ENCODE results near the gene DNER. TPM values are rescaled to one million over a fixed set of nuclear protein-coding genes. Genes with fewer than 3 reads are reported as not detected.
A peak's percentile ranks its signal among the peaks of the same experiment; 100 is the strongest.

Gene DNER
- polyA plus RNA-seq, 1 of the 3 experiments (the other 2 are of a cell fraction), result 1.4 TPM

- TF ChIP-seq, protein P1, sequence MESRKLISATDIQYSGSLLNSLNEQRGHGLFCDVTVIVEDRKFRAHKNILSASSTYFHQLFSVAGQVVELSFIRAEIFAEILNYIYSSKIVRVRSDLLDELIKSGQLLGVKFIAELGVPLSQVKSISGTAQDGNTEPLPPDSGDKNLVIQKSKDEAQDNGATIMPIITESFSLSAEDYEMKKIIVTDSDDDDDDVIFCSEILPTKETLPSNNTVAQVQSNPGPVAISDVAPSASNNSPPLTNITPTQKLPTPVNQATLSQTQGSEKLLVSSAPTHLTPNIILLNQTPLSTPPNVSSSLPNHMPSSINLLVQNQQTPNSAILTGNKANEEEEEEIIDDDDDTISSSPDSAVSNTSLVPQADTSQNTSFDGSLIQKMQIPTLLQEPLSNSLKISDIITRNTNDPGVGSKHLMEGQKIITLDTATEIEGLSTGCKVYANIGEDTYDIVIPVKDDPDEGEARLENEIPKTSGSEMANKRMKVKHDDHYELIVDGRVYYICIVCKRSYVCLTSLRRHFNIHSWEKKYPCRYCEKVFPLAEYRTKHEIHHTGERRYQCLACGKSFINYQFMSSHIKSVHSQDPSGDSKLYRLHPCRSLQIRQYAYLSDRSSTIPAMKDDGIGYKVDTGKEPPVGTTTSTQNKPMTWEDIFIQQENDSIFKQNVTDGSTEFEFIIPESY (IDR thresholded peaks at IDR 0.05; ENCODE audit: borderline replicate concordance, low read depth), result no peak
Measured at GRCh38 chr2:229446350-229446749, 268.0 kb downstream of the DNER start (continued).

DNA sequence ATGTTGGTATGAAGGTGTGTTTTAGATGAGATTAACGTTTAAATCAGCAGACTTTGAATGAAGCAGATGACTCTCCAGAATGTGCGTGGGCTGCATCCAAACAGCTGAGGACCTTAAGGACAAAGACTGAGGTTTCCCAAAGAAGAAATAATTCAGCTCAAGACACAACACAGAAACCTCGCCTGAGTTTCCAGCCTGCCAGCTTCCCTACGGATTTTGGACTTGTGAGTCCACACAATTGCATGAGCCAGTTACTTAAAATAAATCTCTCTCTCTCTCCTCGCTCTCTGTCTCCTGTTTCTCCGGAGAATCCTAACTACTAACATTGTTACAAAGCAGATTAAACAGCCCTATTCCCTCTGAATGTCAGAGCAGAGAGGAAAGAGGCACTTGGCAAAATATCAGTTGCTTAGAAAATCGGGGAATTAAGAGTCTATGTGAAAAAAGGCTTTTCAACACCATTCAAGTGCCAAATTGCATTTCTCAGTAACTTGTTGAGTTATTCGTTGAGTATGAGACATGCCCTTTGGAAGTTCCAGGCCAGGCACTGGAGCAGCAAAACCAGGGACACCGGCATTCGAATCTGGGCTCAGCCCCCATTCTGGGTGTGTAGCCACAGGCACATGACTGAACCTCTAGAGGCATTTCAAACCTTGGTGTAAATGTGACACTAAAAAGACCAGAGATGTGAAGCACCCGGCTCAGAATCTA lies 268.7 kb downstream of the DNER start:
- H3K4me1 ChIP-seq (ENCODE audit: control insufficient read depth in 1 of 2, insufficient read depth in 2 of 2, low read depth in 1 of 2, low read length in 1 of 2), result peaks cover 0 to 11% of the 10 kb centered on the region in 2 experiments; a peak in 2 of 4 replicates
- no peak for DNase-seq
- peak overlapping the region; percentile 25; the same call in 1 of the 2 replicates for H3K4me2 ChIP-seq
- TF ChIP-seq TCF12 (IDR thresholded peaks at IDR 0.05) (no peak), SIN3A (IDR thresholded peaks at IDR 0.05; ENCODE audit: borderline replicate concordance, low read depth, low read length) (no peak), SMC3 (IDR thresholded peaks at IDR 0.05; ENCODE audit: low read depth, low read length) (no peak), CHD2 (IDR thresholded peaks at IDR 0.05; ENCODE audit: low read length, partially characterized antibody) (no peak), TEAD4 (IDR thresholded peaks at IDR 0.05; ENCODE audit: borderline replicate concordance, insufficient read depth) (no peak), EP300 (IDR thresholded peaks at IDR 0.05; ENCODE audit: borderline replicate concordance in 1 of 2, low read depth in 1 of 2, low read length in 1 of 2) (no peak), MXI1 (IDR thresholded peaks at IDR 0.05; ENCODE audit: low read depth, low read length) (no peak), FOXM1 (IDR thresholded peaks at IDR 0.05; ENCODE audit: low read depth) (no peak)
- TF ChIP-seq, protein P2, sequence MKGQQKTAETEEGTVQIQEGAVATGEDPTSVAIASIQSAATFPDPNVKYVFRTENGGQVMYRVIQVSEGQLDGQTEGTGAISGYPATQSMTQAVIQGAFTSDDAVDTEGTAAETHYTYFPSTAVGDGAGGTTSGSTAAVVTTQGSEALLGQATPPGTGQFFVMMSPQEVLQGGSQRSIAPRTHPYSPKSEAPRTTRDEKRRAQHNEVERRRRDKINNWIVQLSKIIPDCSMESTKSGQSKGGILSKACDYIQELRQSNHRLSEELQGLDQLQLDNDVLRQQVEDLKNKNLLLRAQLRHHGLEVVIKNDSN (IDR thresholded peaks at IDR 0.05; ENCODE audit: borderline replicate concordance, low read depth), result no peak
- TF ChIP-seq, protein P1 (IDR thresholded peaks at IDR 0.05; ENCODE audit: borderline replicate concordance, low read depth), result no peak
- TF ChIP-seq, protein P3, sequence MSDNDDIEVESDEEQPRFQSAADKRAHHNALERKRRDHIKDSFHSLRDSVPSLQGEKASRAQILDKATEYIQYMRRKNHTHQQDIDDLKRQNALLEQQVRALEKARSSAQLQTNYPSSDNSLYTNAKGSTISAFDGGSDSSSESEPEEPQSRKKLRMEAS (IDR thresholded peaks at IDR 0.05; ENCODE audit: low read depth), result no peak
- TF ChIP-seq, protein P4, sequence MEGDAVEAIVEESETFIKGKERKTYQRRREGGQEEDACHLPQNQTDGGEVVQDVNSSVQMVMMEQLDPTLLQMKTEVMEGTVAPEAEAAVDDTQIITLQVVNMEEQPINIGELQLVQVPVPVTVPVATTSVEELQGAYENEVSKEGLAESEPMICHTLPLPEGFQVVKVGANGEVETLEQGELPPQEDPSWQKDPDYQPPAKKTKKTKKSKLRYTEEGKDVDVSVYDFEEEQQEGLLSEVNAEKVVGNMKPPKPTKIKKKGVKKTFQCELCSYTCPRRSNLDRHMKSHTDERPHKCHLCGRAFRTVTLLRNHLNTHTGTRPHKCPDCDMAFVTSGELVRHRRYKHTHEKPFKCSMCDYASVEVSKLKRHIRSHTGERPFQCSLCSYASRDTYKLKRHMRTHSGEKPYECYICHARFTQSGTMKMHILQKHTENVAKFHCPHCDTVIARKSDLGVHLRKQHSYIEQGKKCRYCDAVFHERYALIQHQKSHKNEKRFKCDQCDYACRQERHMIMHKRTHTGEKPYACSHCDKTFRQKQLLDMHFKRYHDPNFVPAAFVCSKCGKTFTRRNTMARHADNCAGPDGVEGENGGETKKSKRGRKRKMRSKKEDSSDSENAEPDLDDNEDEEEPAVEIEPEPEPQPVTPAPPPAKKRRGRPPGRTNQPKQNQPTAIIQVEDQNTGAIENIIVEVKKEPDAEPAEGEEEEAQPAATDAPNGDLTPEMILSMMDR (IDR thresholded peaks at IDR 0.05), result no peak
- H3K79me2 ChIP-seq (ENCODE audit: insufficient read depth), result no peaks in the 10 kb centered on the region
- ChIA-PET POLR2A (no interaction called here), CTCF (no interaction called here)
- H3F3A ChIP-seq (replicated peaks; ENCODE audit: insufficient read depth), result peaks cover 7% of the 10 kb centered on the region
- no peaks in the 10 kb centered on the region for H3K36me3 ChIP-seq (replicated peaks in 1 of 2; ENCODE audit: control insufficient read depth in 1 of 2, insufficient read depth in 2 of 2, low read length in 1 of 2)
- peak overlapping the region; percentile 65; the same call in 1 of the 2 replicates for H2AFZ ChIP-seq (ENCODE audit: low read depth)
- peak overlapping the region in 1 of 2 experiments; percentile 77; a peak in 2 of 4 replicates for H3K27ac ChIP-seq (ENCODE audit: low read depth in 2 of 2, low read length in 1 of 2)
- no peak overlapping the region for H3K4me3 ChIP-seq (ENCODE audit: low read depth in 2 of 2, low read length in 1 of 2)
- no peaks in the 10 kb centered on the region for H4K20me1 ChIP-seq (ENCODE audit: insufficient read depth)
- 86% methylated on average over 11 of the region's 11 CpGs for WGBS (ENCODE audit: low lambda C conversion rate)
- no peaks in the 10 kb centered on the region for H3K9me2 ChIP-seq
- H3K9ac ChIP-seq, result peak overlapping the region; percentile 48; the same call in 1 of the 2 replicates
- no peaks in the 10 kb centered on the region for H3K9me3 ChIP-seq
- H3K27me3 ChIP-seq (ENCODE audit: insufficient read depth), result no peaks in the 10 kb centered on the region
